Inferior parietal cortex (tissue), 1 donor: ENCODE measurements around the gene BTBD8.

Experiments used
- DNase-seq: peaks from one replicate; pipeline ENCODE4 v3.0.0-alpha.2; 2016; ENCODE audit errors: extremely low spot score

The BTBD8 gene

DNA sequence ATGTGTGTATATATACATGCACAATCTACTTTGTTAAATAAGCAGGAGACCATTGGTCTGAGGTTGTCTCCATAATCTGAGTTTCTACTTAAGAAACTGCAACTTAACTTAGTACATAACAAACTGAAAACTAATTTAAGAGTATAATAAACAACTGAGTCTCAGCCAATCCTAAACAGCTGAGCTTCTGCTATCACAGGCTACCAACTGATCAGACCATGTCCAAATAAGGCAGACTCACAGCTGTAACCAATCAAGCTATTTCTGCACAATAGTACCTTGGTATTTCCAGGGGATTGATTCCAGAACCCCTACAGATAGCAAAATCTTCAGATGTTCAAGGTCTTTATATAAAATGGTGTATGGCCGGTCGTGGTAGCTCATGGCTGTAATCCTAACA, 111.6 kb downstream of the BTBD8 start:
- DNase-seq, result no peak

- DNase-seq, result no peak
Measured at GRCh38 chr1:92192246-92192645, 112.1 kb downstream of the BTBD8 start.

DNA sequence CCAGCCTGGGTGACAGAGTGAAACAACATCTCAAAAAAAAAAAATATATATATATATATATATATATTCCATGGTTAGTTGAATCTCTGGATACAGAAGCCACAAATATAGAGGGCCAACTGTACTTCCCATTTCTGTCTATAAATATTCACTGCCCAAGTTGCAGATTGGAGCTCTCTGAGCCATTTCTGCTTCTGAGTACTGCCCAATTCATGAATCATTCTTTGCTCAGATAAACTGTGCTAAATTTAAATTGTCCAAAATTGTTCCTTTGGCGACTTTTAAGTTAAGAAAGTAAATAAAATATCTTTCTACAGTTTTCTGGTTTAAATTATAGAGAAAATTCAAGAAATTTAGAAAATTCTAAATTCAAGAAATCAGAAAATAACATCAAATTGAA, 114.4 kb downstream of the BTBD8 start:
- DNase-seq, result no peak

DNA sequence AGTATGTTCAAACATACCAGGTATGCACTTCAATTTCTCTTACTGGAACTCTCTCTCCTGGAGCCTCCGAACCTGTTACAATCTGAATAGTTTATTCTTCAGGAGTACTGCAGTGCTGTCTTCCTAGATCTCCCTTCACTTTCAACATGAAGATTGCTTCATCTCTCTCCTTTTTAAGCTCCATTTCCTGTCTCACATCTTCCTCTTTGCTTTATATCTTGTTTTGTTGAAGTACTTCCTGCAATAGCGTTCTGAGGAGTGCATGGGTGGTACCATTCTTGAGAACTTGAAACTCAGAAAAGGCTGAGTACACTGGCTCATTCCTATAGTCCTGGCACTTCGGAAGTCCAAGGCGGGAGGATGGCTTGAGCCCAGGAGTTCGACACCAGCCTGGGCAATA, 121.8 kb downstream of the BTBD8 start:
- DNase-seq, result no peak

- no peak for DNase-seq
Measured at GRCh38 chr1:92203105-92203504, 123.0 kb downstream of the BTBD8 start.

DNA sequence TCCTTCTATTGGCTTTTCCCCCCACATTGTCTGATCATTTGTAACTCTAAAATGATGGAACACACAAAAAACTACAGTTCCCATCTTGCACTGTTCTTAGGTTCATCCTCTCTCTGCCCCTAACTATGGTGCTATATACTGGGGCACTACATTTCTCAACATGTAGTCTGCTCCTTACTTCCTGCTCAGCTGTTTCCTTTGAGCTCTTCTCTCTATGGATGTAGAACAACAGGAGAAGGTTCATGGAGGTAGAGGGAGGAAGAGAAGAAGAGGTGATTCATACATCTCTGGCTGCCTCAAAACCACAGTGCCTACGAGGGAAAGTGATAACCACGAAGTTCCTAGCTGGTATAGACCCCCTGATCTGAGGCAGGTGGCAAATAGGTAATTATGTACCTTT, 130.6 kb downstream of the BTBD8 start:
- no peak for DNase-seq

- DNase-seq, result no peak
Measured at GRCh38 chr1:92211166-92211565, 131.0 kb downstream of the BTBD8 start.

- no peak for DNase-seq
Measured at GRCh38 chr1:92217721-92218120, 137.6 kb downstream of the BTBD8 start, which contains the start of gene C1orf146. Gene C1orf146 (plus strand): TSS chr1:92217915. CDS start chr1:92231421, 13,506 bp downstream.

- no peak for DNase-seq
Measured at GRCh38 chr1:92218559-92218958, 138.4 kb downstream of the BTBD8 start.

- no peak for DNase-seq
Measured at GRCh38 chr1:92219028-92219427, 138.9 kb downstream of the BTBD8 start.

- DNase-seq, result no peak
Measured at GRCh38 chr1:92228401-92228800, 148.3 kb downstream of the BTBD8 start.

GRCh38 chr1:92230736-92231135, 150.6 kb downstream of the BTBD8 start:
- no peak for DNase-seq
